ENCODE data around the gene TBX1. TPM values are rescaled to one million over a fixed set of nuclear protein-coding genes. Genes with fewer than 3 reads are reported as not detected.

TBX1 gene
- 0.23 TPM in 1 of 2 replicates, not detected in the other for total RNA-seq

DNA sequence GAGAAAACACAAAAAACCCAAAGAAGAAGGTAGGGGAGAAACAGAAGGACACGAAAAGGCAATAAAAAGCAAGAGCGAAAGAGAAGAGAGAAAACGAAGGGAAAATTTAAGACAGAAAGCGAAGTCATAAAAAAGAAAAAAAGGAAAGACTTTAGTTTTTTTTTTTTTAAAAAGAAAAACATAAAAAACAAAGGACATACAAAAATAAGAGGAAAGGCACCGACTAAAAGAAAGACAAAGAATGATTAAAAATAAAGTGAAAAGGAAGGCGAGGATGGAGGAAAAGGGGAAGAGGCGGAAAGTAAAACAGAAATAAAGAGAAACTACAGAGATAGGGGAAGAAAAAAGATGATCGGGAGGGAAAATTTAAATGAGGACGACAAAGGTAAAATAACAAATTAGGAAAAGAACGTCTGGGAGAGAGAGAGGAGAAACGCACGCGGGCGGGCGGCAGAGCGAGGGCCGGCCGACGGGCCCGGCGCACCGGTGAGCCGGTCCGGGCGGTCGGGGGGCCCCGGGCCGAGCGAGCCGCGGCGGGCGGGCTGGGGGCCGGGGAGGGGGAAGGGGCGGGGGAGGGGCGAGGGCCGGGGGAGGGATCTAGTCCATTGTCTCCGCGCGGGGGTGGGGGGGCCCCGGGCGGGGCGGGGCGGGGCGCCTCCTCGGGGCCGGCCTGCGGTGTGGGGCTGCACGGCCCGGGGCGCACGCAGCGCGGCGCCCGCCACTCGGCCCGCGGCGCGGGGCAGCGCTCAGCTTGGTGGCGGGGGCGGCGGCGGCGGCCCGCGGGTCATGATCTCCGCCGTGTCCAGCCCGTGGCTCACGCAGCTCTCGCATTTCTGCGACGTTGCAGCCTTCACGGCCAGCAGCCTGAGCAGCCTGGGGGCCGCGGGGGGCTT, at the start of gene TBX1:
TSS of gene TBX1 (plus strand) at position 721 of the 893 bp plus-strand sequence. CDS start at position 787, 66 bp downstream.

DNA sequence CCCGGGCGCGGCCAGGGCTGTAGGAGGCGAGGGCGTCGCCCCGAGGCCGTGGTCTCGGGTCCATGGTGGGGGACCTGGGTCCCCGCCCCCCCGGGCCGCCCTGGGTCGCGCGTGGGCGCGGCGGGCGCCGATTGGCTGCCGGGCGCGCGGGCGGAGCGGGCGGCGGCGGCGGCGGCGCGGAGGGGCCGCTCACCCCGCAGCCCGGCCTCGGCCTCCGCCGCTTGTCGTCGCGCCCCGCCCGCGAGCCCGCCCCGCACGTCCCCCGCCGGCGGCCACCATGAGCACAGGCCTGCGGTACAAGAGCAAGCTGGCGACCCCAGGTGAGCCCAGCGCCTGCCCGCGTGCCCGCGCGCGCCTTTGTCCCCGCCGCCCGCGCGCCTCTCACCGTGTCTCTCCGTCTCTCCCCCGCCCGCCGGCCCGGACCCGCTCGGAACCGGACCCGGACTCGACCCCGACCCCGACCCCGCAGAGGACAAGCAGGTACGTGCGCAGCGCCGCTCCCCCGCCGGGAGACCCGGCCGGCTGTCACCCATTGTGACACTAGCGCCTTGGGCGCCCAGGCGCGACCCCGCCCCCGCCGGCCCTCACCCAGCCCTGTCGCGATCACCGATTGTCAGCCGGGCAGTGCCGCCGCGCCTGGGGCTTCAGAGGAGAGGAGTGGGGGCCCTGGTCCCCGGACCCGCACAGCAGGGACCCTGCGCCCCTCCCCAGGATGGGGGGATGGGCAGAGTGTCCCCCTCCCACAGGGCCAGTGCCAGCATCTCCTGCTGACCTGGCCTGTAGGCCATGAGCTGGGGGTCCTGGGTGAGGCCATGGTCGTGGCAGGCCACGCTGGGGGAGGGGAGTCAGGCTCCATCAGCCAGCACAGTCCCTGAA, 46.0 kb upstream of the TBX1 start, which contains the start of gene SEPTIN5:
TSS of gene SEPTIN5 (plus strand) at position 192 of the 876 bp plus-strand sequence. CDS start at position 278, 86 bp downstream.

DNA sequence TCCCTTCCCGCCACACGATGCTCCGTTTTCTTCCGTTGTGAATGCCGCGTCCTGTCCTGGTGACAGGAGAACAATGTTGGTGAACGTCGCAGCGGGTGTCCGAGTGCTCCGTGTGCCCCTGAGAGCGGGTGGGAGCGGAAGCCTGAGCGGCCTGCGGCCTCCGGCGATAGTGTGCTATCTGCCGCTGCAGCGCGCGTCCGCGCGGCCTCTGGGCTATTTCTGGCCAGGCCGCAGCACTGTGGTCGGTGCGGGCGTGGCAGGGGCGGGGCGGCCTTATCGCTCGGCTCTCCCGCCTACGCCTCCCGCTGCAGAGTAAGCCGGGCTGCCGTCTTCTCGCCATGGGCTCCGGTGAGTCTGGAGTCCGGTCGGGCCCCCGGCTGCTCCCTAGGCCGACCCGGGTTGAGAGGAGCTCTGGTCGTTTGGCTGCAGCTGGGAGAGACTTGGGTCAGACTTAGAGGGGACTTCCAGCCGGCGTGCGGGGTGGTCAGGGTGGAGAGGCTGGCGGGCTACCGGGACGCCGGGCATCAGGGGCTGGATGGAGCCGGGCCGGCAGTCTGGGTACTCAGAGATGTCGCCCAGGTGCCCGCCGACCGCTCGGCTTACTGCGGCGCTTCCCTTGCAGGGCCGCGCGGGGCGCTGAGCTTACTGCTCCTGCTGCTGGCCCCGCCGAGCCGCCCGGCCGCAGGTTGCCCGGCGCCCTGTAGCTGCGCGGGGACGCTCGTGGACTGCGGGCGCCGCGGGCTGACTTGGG, 37.2 kb upstream of the TBX1 start, which contains the start of gene GP1BB:
TSS of gene GP1BB (plus strand) at position 308 of the 751 bp plus-strand sequence. CDS start at position 339, 31 bp downstream.

Other genes starting within 250 kb of the TBX1 start
- 0.26 and 0.86 TPM in 2 replicates for gene CLDN5, start 236.4 kb upstream of the TBX1 start, total RNA-seq
- 54.0 and 57.5 TPM in 2 replicates for gene SEPTIN5, start 46.3 kb upstream of the TBX1 start, total RNA-seq
- 4.3 and 5.9 TPM in 2 replicates for gene GP1BB, start 37.2 kb upstream of the TBX1 start, total RNA-seq
- gene GNB1L, start 94.1 kb downstream of the TBX1 start, total RNA-seq, result 7.9 TPM in 2 replicates
- 13.3 and 16.4 TPM in 2 replicates for gene RTL10, start 94.1 kb downstream of the TBX1 start, total RNA-seq
- 359 and 409 TPM in 2 replicates for gene COMT, start 181.0 kb downstream of the TBX1 start, total RNA-seq
- 19.2 and 19.3 TPM in 2 replicates for gene TXNRD2, start 181.0 kb downstream of the TBX1 start, total RNA-seq